BE2C (cell line): ENCODE data around the gene FNDC4.

Experiments
- DNase-seq: peaks from one replicate; pipeline ENCODE4 v3.0.0-alpha.2; 2020
- H3K27me3 ChIP-seq: fragments of 250-450 bp; sonication (Bioruptor Pico); 2 replicates; pipeline ENCODE4 v1.5.1; 2020; ENCODE audit warnings: mild to moderate bottlenecking
- H3K36me3 ChIP-seq: fragments of 250-450 bp; sonication (Bioruptor Pico); 2 replicates; pipeline ENCODE4 v1.5.1; 2020; ENCODE audit warnings: mild to moderate bottlenecking
- H3K4me1 ChIP-seq: fragments of 250-450 bp; sonication (Bioruptor Pico); 2 replicates; pipeline ENCODE4 v1.5.1; 2020
- H3K4me3 ChIP-seq: 2 replicates; pipeline ENCODE4 v1.5.1; 2011; ENCODE audit warnings: low read depth, low read length
- H3K9me3 ChIP-seq: fragments of 250-450 bp; sonication (Bioruptor Pico); 2 replicates; pipeline ENCODE4 v1.5.1; 2020
- CTCF ChIP-seq: IDR thresholded peaks from 2 replicates; pipeline ENCODE4 v1.5.1; 2012; ENCODE audit warnings: mild to moderate bottlenecking, low read depth, low read length

FNDC4 gene

GRCh38 chr2:27522400-27522945 is 27.5 kb upstream of the FNDC4 start:
- Histone ChIP-seq H3K4me1 (no peaks in the 10 kb centered on the region), H3K27me3 (0 out of 2 replicates have a peak, but pooled peaks cover 2% of the 10 kb centered on the region), H3K4me3 (no peak overlapping the region), H3K9me3 (no peaks in the 10 kb centered on the region; the same call in 1 of the 2 replicates), H3K36me3 (no peaks in the 10 kb centered on the region)
- peak; percentile 19; the same call in 1 of the 2 replicates for TF ChIP-seq CTCF
- no peak for DNase-seq

GRCh38 chr2:27520316-27520715 is 25.3 kb upstream of the FNDC4 start:
- no peak for DNase-seq
- TF ChIP-seq CTCF, result no peak
- no peaks in the 10 kb centered on the region for H3K36me3 ChIP-seq
- H3K4me1 ChIP-seq, result no peaks in the 10 kb centered on the region
- peaks cover 3% of the 10 kb centered on the region; the same call in 1 of the 2 replicates for H3K27me3 ChIP-seq
- H3K4me3 ChIP-seq, result no peak overlapping the region
- H3K9me3 ChIP-seq, result no peaks in the 10 kb centered on the region; the same call in 1 of the 2 replicates

GRCh38 chr2:27518782-27519113 is 23.7 kb upstream of the FNDC4 start:
- H3K36me3 ChIP-seq, result no peaks in the 10 kb centered on the region
- no peak overlapping the region for H3K4me3 ChIP-seq
- H3K9me3 ChIP-seq, result no peaks in the 10 kb centered on the region; the same call in 1 of the 2 replicates
- H3K4me1 ChIP-seq, result no peaks in the 10 kb centered on the region
- no peak for DNase-seq
- no peak for TF ChIP-seq CTCF
- H3K27me3 ChIP-seq, result peaks cover 8% of the 10 kb centered on the region; the same call in 1 of the 2 replicates

- Histone ChIP-seq H3K4me3 (no peak overlapping the region), H3K4me1 (no peaks in the 10 kb centered on the region), H3K9me3 (no peaks in the 10 kb centered on the region; the same call in 1 of the 2 replicates), H3K27me3 (peaks cover 8% of the 10 kb centered on the region; the same call in 1 of the 2 replicates), H3K36me3 (no peaks in the 10 kb centered on the region)
- TF ChIP-seq CTCF, result no peak
- no peak for DNase-seq
Observed at GRCh38 chr2:27518113-27518781, 23.2 kb upstream of the FNDC4 start.

GRCh38 chr2:27509326-27509725 is 14.3 kb upstream of the FNDC4 start:
- no peak for TF ChIP-seq CTCF
- Histone ChIP-seq H3K4me1 (no peaks in the 10 kb centered on the region), H3K9me3 (no peaks in the 10 kb centered on the region), H3K36me3 (no peaks in the 10 kb centered on the region), H3K27me3 (peaks cover 7% of the 10 kb centered on the region; the same call in 1 of the 2 replicates), H3K4me3 (no peak overlapping the region)
- no peak for DNase-seq

- no peaks in the 10 kb centered on the region for H3K9me3 ChIP-seq
- DNase-seq, result no peak
- H3K4me1 ChIP-seq, result no peaks in the 10 kb centered on the region
- H3K36me3 ChIP-seq, result no peaks in the 10 kb centered on the region
- TF ChIP-seq CTCF, result no peak
- no peak overlapping the region for H3K4me3 ChIP-seq
- peaks cover 7% of the 10 kb centered on the region; the same call in 1 of the 2 replicates for H3K27me3 ChIP-seq
Observed at GRCh38 chr2:27507293-27507692, 12.3 kb upstream of the FNDC4 start.
